Activated T-cell treated with anti-CD3 and anti-CD28 coated beads, Interleukin-2, amount 50 U/mL, for 72 hours (primary cell): ENCODE data around the gene DOCK2. TPM values are rescaled to one million over a fixed set of nuclear protein-coding genes. Genes with fewer than 3 reads are reported as not detected.

Experiments used
- ATAC-seq, 2 donors: fragments of 150-1000 bp; cut with Tn5 transposase; replicated peaks in 1 of 2; 2 replicates each; pipeline ENCODE4 v1.10.0; 2021; ENCODE audit warnings: moderate library complexity in 2 of 2, mild to moderate bottlenecking in 1 of 2
- DNase-seq, 2 donors: peaks; one replicate each; pipeline ENCODE4 v3.0.0; 2021 to 2022; ENCODE audit warnings: mixed read lengths in 1 of 2
- H3K27ac Mint-ChIP-seq: one replicate; pipeline ENCODE4 v1.8.0; 2022; ENCODE audit warnings: mild to moderate bottlenecking, moderate library complexity, mixed read lengths
- H3K27me3 Mint-ChIP-seq: one replicate; pipeline ENCODE4 v1.8.0; 2022; ENCODE audit warnings: low read depth, mixed read lengths
- H3K36me3 Mint-ChIP-seq, 2 donors: one replicate each; pipeline ENCODE4 v1.8.0; 2022; ENCODE audit warnings: mixed read lengths in 2 of 2, mild to moderate bottlenecking in 1 of 2; ENCODE audit not compliant: insufficient read depth in 2 of 2
- H3K4me1 Mint-ChIP-seq: one replicate; pipeline ENCODE4 v1.8.0; 2022; ENCODE audit warnings: low read depth, mixed read lengths
- H3K4me3 Mint-ChIP-seq, 2 donors: one replicate each; pipeline ENCODE4 v1.8.0; 2022; ENCODE audit warnings: mild to moderate bottlenecking in 2 of 2, mixed read lengths in 2 of 2, moderate library complexity in 2 of 2
- H3K9me3 Mint-ChIP-seq, 2 donors: one replicate each; pipeline ENCODE4 v1.8.0; 2022; ENCODE audit warnings: mixed read lengths in 2 of 2
- total RNA-seq, 2 donors: library from RNA; stranded (reverse); gene quantifications; one replicate each; pipeline ENCODE4 v1.2.3, GENCODE V29; 2022

The DOCK2 gene
- total RNA-seq, 2 donors from 2014 or later = 242 to 245 TPM

GRCh38 chr5:169886677-169887076 lies 249.6 kb downstream of the DOCK2 start:
- DNase-seq (no peak), ATAC-seq (no peak)
- Mint-ChIP-seq H3K27me3 (no peaks in the 10 kb centered on the region), H3K4me3 (no peak overlapping the region), H3K4me1 (peaks cover 6% of the 10 kb centered on the region), H3K36me3 (peaks cover 1 to 2% of the 10 kb centered on the region in 2 donors), H3K27ac (no peak overlapping the region), H3K9me3 (no peaks in the 10 kb centered on the region)

DNA sequence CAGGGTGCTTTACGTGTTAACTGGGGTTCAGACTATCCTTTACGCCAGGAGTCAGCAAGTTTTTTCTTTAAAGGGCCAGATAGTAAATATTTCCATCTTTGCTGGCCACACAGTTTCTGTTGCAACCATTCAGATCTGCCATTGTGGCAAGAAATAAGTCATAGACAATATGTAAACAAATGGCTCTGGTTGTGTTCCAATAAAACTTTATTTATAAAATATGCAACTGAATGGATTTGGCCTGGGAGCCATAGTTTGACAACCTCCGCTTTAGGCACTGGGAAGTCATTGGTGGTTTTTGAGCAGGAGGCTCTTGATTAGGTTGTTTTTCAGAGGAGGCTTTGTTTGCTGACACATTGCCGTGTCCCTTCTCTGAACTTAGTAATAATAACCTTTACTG lies 252.5 kb downstream of the DOCK2 start:
- Mint-ChIP-seq H3K4me1 (peaks cover 6% of the 10 kb centered on the region), H3K4me3 (no peak overlapping the region), H3K27ac (no peak overlapping the region), H3K36me3 (peaks cover 0 to 1% of the 10 kb centered on the region in 2 donors), H3K27me3 (no peaks in the 10 kb centered on the region), H3K9me3 (no peaks in the 10 kb centered on the region)
- DNase-seq (no peak), ATAC-seq (no peak)

- peaks cover 0 to 4% of the 10 kb centered on the region in 2 donors for H3K36me3 Mint-ChIP-seq
- no peak overlapping the region for H3K27ac Mint-ChIP-seq
Observed at GRCh38 chr5:169893010-169893409, 255.9 kb downstream of the DOCK2 start.

DNA sequence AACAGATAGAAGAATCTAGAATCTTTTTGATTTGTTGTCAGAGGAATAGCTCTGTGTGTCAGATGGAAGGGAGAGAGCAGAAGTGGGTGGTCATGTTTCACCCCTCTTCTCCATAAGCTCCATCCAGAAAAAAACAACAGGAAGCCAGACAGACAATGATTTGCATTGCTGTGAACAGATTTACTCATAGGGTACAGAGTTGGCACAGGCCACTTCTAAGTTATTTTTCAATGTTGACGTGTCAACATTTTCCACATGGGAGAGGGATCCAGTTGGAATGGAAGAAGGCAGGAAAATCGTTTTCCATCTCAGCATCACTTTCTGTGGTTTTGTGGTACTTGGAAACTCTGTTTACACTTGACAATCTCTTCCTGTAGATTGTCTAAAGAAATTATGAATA lies 256.5 kb downstream of the DOCK2 start:
- DNase-seq (no peak), ATAC-seq (no peak)
- H3K9me3 Mint-ChIP-seq = no peaks in the 10 kb centered on the region
- H3K36me3 Mint-ChIP-seq = peaks cover under 1 to 4% of the 10 kb centered on the region in 2 donors
- no peaks in the 10 kb centered on the region for H3K4me1 Mint-ChIP-seq
- no peaks in the 10 kb centered on the region for H3K27me3 Mint-ChIP-seq
- no peak overlapping the region for H3K4me3 Mint-ChIP-seq
- H3K27ac Mint-ChIP-seq = no peak overlapping the region

More at GRCh38 chr5:169893010-169893409, 255.9 kb downstream of the DOCK2 start:
- H3K4me3 Mint-ChIP-seq = no peak overlapping the region
- ATAC-seq = no peak
- H3K27me3 Mint-ChIP-seq = no peaks in the 10 kb centered on the region
- H3K4me1 Mint-ChIP-seq = no peaks in the 10 kb centered on the region
- DNase-seq = no peak
- H3K9me3 Mint-ChIP-seq = no peaks in the 10 kb centered on the region

- Mint-ChIP-seq H3K4me1 (peaks cover 2% of the 10 kb centered on the region), H3K4me3 (no peak overlapping the region), H3K36me3 (peaks cover 8% of the 10 kb centered on the region in 2 donors), H3K9me3 (no peaks in the 10 kb centered on the region), H3K27me3 (no peaks in the 10 kb centered on the region), H3K27ac (no peak overlapping the region)
- ATAC-seq = no peak
- DNase-seq = no peak
Observed at GRCh38 chr5:169895926-169896325, 258.9 kb downstream of the DOCK2 start.

DNA sequence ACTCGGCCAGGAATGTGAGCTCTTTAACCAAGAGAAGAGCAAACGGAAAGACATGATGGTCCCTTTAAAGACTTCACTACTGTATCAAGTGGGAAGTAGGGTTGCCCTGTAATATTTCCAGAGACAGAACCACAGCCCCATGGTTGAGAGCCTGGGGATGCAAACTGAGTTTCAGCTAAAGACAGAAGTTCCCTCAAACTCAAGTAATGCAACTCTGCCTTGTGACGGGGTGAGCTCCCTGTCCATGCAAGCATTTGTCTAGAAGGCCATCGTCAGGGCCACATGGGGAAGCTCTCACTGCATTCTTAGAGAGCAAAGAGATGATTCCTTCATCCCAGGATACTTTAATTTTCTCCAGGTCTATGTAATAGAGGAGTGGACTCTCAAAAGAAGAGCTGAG lies 260.4 kb downstream of the DOCK2 start:
- DNase-seq = no peak
- Mint-ChIP-seq H3K27me3 (no peaks in the 10 kb centered on the region), H3K27ac (no peak overlapping the region), H3K4me3 (no peak overlapping the region), H3K36me3 (peaks cover 8 to 9% of the 10 kb centered on the region in 2 donors), H3K9me3 (no peaks in the 10 kb centered on the region), H3K4me1 (peaks cover 13% of the 10 kb centered on the region)
- no peak for ATAC-seq

GRCh38 chr5:169901896-169902295 lies 264.8 kb downstream of the DOCK2 start:
- Mint-ChIP-seq H3K27ac (no peak overlapping the region), H3K4me1 (peaks cover 19% of the 10 kb centered on the region), H3K9me3 (no peaks in the 10 kb centered on the region), H3K4me3 (no peak overlapping the region), H3K27me3 (no peaks in the 10 kb centered on the region), H3K36me3 (peaks cover 7 to 8% of the 10 kb centered on the region in 2 donors)
- DNase-seq = no peak
- ATAC-seq = no peak

- DNase-seq (no peak), ATAC-seq (no peak)
- no peak overlapping the region for H3K27ac Mint-ChIP-seq
- H3K36me3 Mint-ChIP-seq = peaks cover 2 to 3% of the 10 kb centered on the region in 2 donors
- H3K4me3 Mint-ChIP-seq = no peak overlapping the region
- H3K4me1 Mint-ChIP-seq = peaks cover 19% of the 10 kb centered on the region
- H3K9me3 Mint-ChIP-seq = no peaks in the 10 kb centered on the region
- H3K27me3 Mint-ChIP-seq = no peaks in the 10 kb centered on the region
Observed at GRCh38 chr5:169904059-169904458, 267.0 kb downstream of the DOCK2 start.

DNA sequence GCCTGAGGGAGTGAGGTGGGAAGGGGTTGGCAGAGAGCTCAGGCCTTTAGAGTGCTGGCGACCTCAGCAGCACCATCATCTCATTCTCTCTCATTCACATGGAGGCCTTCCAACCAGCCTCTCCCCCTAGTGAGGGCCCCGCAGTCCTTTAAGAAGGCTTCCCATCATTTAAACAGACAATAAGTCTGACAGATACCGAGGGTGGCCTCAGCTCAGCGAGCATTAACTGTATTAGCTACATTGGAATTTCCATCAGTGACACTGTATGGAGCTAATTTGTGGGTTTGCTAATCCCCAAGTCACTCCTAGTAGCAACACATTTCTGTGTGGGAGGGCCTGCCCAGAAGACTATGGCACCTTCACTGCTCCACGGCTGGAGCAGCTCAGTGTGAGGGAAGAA lies 267.4 kb downstream of the DOCK2 start:
- Mint-ChIP-seq H3K27ac (no peak overlapping the region), H3K27me3 (no peaks in the 10 kb centered on the region), H3K9me3 (no peaks in the 10 kb centered on the region), H3K4me3 (no peak overlapping the region), H3K36me3 (peaks cover 2 to 3% of the 10 kb centered on the region in 2 donors), H3K4me1 (peaks cover 19% of the 10 kb centered on the region)
- ATAC-seq (no peak), DNase-seq (no peak)

- DNase-seq = no peak
- Mint-ChIP-seq H3K4me1 (peaks cover 23% of the 10 kb centered on the region), H3K4me3 (no peak overlapping the region), H3K36me3 (peaks cover under 1 to 2% of the 10 kb centered on the region in 2 donors), H3K27ac (no peak overlapping the region), H3K9me3 (no peaks in the 10 kb centered on the region), H3K27me3 (no peaks in the 10 kb centered on the region)
- no peak for ATAC-seq
Observed at GRCh38 chr5:169905017-169905416, 267.9 kb downstream of the DOCK2 start.

GRCh38 chr5:169906745-169907649 lies 269.9 kb downstream of the DOCK2 start:
- H3K9me3 Mint-ChIP-seq = no peaks in the 10 kb centered on the region
- no peak overlapping the region for H3K4me3 Mint-ChIP-seq
- peaks cover 15% of the 10 kb centered on the region for H3K4me1 Mint-ChIP-seq
- ATAC-seq (no peak), DNase-seq (no peak)
- H3K36me3 Mint-ChIP-seq = no peaks in the 10 kb centered on the region
- H3K27ac Mint-ChIP-seq = no peak overlapping the region
- H3K27me3 Mint-ChIP-seq = no peaks in the 10 kb centered on the region

DNA sequence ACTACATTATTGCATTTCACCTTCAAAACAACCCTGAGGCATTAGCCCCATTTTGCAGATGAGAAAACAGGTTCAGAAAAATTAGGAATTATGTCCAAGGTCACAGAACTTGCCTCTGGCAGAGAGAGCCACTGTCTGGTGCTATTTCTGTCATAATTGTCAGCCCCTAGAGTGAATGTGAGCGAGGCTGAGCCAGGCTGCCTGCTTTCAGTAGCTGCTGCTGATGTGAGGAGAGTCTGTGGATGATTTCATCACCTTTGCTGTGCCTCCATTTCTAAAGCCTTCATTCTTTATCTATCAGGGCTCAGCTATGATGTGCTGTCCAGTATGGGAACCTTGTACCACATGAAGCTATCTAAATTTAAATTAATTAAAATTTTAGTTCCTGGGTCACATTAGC lies 271.8 kb downstream of the DOCK2 start:
- ATAC-seq (no peak), DNase-seq (no peak)
- Mint-ChIP-seq H3K9me3 (no peaks in the 10 kb centered on the region), H3K27me3 (no peaks in the 10 kb centered on the region), H3K4me1 (peaks cover 8% of the 10 kb centered on the region), H3K27ac (no peak overlapping the region), H3K4me3 (no peak overlapping the region), H3K36me3 (peaks cover 0 to 2% of the 10 kb centered on the region in 2 donors)

DNA sequence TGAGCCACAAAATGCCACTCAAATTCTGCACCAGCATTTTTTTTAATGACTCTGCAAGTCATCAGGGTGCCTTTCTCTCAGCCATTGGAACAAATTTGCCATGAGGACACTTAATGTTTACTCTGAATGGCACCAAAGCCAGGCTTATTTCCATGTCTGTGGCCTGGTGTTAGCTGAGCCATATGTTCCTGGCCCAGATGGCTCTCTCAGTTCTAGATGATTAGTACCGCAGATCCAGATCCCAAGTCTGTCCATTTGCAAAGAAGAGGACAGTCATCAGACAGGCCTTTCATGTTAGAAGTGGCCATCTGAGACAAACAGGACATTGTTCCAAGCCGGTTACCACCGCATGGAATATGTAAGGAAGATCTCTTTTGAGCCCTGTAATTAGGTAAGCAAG lies 272.9 kb downstream of the DOCK2 start:
- no peak overlapping the region for H3K27ac Mint-ChIP-seq
- H3K9me3 Mint-ChIP-seq = no peaks in the 10 kb centered on the region
- DNase-seq (no peak), ATAC-seq (no peak)
- peaks cover 3 to 4% of the 10 kb centered on the region in 2 donors for H3K36me3 Mint-ChIP-seq
- no peak overlapping the region for H3K4me3 Mint-ChIP-seq
- H3K27me3 Mint-ChIP-seq = no peaks in the 10 kb centered on the region
- peaks cover 8% of the 10 kb centered on the region for H3K4me1 Mint-ChIP-seq

- Mint-ChIP-seq H3K27ac (no peak overlapping the region), H3K4me1 (peaks cover 8% of the 10 kb centered on the region), H3K27me3 (no peaks in the 10 kb centered on the region), H3K9me3 (no peaks in the 10 kb centered on the region), H3K4me3 (no peak overlapping the region), H3K36me3 (peaks cover 3 to 4% of the 10 kb centered on the region in 2 donors)
- no peak for ATAC-seq
- no peak for DNase-seq
Observed at GRCh38 chr5:169910393-169910792, 273.3 kb downstream of the DOCK2 start.
